ENCODE data around the gene BABAM2. TPM values are rescaled to one million over a fixed set of nuclear protein-coding genes. Genes with fewer than 3 reads are reported as not detected.

BABAM2 gene
- total RNA-seq, 1 experiment from 2014 or later, result 27.1 TPM

- no peaks in the 10 kb centered on the region; the same call in 1 of the 2 replicates for H3K27me3 ChIP-seq (ENCODE audit: insufficient read depth, low read length)
- H2BK5ac ChIP-seq (ENCODE audit: insufficient read length, low read length), result no peak overlapping the region
These were observed 477.3 kb downstream of the BABAM2 start for GRCh38 chr2:28367667-28368356.

More at GRCh38 chr2:28367667-28368356, 477.3 kb downstream of the BABAM2 start:
- no peaks in the 10 kb centered on the region for H3K36me3 Mint-ChIP-seq (ENCODE audit: insufficient read depth in 1 of 3, low read depth in 3 of 3)
- Histone ChIP-seq H2AK5ac (ENCODE audit: insufficient read length, low read length) (no peak overlapping the region), H3K4me2 (ENCODE audit: insufficient read depth, insufficient read length, low read length) (no peak overlapping the region), H3K9me3 (ENCODE audit: control insufficient read depth, low read depth, low read length) (no peaks in the 10 kb centered on the region), H3T11ph (ENCODE audit: low read length) (no peak overlapping the region), H3K23me2 (ENCODE audit: insufficient read length, low read depth, low read length, poor library complexity, severe bottlenecking) (no peaks in the 10 kb centered on the region), H2BK20ac (ENCODE audit: low read depth, low read length, poor library complexity, severe bottlenecking) (no peak overlapping the region), H3K79me1 (ENCODE audit: insufficient read depth, low read depth, low read length, poor library complexity, severe bottlenecking) (no peaks in the 10 kb centered on the region), H4K8ac (replicated peaks; ENCODE audit: insufficient read length, low read depth, low read length) (no peak overlapping the region), H3K14ac (ENCODE audit: insufficient read depth, low read length) (no peak overlapping the region), H3K23ac (ENCODE audit: insufficient read length, low read depth, low read length) (no peak overlapping the region), H2BK120ac (ENCODE audit: low read depth, low read length, poor library complexity, severe bottlenecking) (no peak overlapping the region), H2BK12ac (ENCODE audit: insufficient read length, low read depth, low read length) (no peak overlapping the region), H2BK15ac (ENCODE audit: low read depth, low read length) (no peak overlapping the region), H3K18ac (ENCODE audit: insufficient read length, low read depth, low read length) (no peak overlapping the region), H3K4ac (ENCODE audit: low read depth, low read length) (no peak overlapping the region), H3K79me2 (ENCODE audit: insufficient read depth, low read length) (no peaks in the 10 kb centered on the region), H3K4me1 (ENCODE audit: insufficient read depth, low read length) (no peaks in the 10 kb centered on the region), H4K91ac (ENCODE audit: insufficient read length, low read depth, low read length) (no peak overlapping the region), H3K56ac (ENCODE audit: insufficient read length, low read depth, low read length) (no peak overlapping the region), H4K5ac (ENCODE audit: insufficient read length, low read depth, low read length) (no peak overlapping the region), H2AFZ (ENCODE audit: low read length) (no peak overlapping the region), H4K20me1 (ENCODE audit: control insufficient read depth, insufficient read depth, insufficient read length) (no peaks in the 10 kb centered on the region), H3K9ac (ENCODE audit: extremely low read depth, insufficient read length, low read length) (no peak overlapping the region), H3K27ac (ENCODE audit: insufficient read length, low read depth, low read length) (no peak overlapping the region)
- no peak for DNase-seq
- peaks cover 7 to 11% of the 10 kb centered on the region in 2 experiments for H3K4me1 Mint-ChIP-seq
- H3K4me3 Mint-ChIP-seq, result no peak overlapping the region
- no peak overlapping the region for H3K27ac Mint-ChIP-seq
- no CpG with 5 or more reads among the region's 19 CpGs for whole genome bisulfite sequencing (ENCODE audit: extremely low coverage, insufficient read length, low lambda C conversion rate)
- no peaks in the 10 kb centered on the region for H3K9me3 Mint-ChIP-seq
- TF ChIP-seq, protein P1, sequence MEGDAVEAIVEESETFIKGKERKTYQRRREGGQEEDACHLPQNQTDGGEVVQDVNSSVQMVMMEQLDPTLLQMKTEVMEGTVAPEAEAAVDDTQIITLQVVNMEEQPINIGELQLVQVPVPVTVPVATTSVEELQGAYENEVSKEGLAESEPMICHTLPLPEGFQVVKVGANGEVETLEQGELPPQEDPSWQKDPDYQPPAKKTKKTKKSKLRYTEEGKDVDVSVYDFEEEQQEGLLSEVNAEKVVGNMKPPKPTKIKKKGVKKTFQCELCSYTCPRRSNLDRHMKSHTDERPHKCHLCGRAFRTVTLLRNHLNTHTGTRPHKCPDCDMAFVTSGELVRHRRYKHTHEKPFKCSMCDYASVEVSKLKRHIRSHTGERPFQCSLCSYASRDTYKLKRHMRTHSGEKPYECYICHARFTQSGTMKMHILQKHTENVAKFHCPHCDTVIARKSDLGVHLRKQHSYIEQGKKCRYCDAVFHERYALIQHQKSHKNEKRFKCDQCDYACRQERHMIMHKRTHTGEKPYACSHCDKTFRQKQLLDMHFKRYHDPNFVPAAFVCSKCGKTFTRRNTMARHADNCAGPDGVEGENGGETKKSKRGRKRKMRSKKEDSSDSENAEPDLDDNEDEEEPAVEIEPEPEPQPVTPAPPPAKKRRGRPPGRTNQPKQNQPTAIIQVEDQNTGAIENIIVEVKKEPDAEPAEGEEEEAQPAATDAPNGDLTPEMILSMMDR (conservative IDR thresholded peaks at IDR 0.05), result no peak
- H3K27me3 Mint-ChIP-seq (ENCODE audit: low read depth), result peaks cover 15% of the 10 kb centered on the region

Measured in H9 (cell line).